WERI-Rb-1 (cell line): ENCODE data around the gene PLA2G6.
A peak's percentile ranks its signal among the peaks of the same experiment; 100 is the strongest.

ENCODE experiments used
- DNase-seq: peaks from one replicate; pipeline ENCODE4 v3.0.0-alpha.2; 2020
- H3K27ac ChIP-seq: fragments of 250-450 bp; sonication (Bioruptor Pico); 2 replicates; pipeline ENCODE4 v1.5.1; 2020; ENCODE audit warnings: mild to moderate bottlenecking, moderate library complexity
- H3K27me3 ChIP-seq: fragments of 250-450 bp; sonication (Bioruptor Pico); 2 replicates; pipeline ENCODE4 v1.5.1; 2021; ENCODE audit warnings: mild to moderate bottlenecking, low read depth, moderate library complexity; ENCODE audit not compliant: insufficient read depth, severe bottlenecking
- H3K36me3 ChIP-seq: fragments of 250-450 bp; sonication (Bioruptor Pico); 2 replicates; pipeline ENCODE4 v1.5.1; 2020; ENCODE audit warnings: mild to moderate bottlenecking, moderate library complexity
- H3K4me3 ChIP-seq: 2 replicates; pipeline ENCODE4 v1.5.1; 2011; ENCODE audit warnings: low read depth, mild to moderate bottlenecking, control low read depth, low read length
- H3K9me3 ChIP-seq: fragments of 250-450 bp; sonication (Bioruptor Pico); 2 replicates; pipeline ENCODE4 v1.5.1; 2021; ENCODE audit warnings: mild to moderate bottlenecking, moderate library complexity; ENCODE audit not compliant: severe bottlenecking
- TF ChIP-seq, protein P1 (sequence below): IDR thresholded peaks from 2 replicates; pipeline ENCODE4 v1.5.1; 2011; ENCODE audit warnings: low read depth, mild to moderate bottlenecking, control low read depth, inconsistent platforms, low read length

PLA2G6 gene

GRCh38 chr22:38074181-38075104 lies 107.2 kb downstream of the PLA2G6 start:
- no peak overlapping the region for H3K27ac ChIP-seq
- peak; percentile 8 for DNase-seq
- no peak overlapping the region for H3K4me3 ChIP-seq
- TF ChIP-seq, protein P1, sequence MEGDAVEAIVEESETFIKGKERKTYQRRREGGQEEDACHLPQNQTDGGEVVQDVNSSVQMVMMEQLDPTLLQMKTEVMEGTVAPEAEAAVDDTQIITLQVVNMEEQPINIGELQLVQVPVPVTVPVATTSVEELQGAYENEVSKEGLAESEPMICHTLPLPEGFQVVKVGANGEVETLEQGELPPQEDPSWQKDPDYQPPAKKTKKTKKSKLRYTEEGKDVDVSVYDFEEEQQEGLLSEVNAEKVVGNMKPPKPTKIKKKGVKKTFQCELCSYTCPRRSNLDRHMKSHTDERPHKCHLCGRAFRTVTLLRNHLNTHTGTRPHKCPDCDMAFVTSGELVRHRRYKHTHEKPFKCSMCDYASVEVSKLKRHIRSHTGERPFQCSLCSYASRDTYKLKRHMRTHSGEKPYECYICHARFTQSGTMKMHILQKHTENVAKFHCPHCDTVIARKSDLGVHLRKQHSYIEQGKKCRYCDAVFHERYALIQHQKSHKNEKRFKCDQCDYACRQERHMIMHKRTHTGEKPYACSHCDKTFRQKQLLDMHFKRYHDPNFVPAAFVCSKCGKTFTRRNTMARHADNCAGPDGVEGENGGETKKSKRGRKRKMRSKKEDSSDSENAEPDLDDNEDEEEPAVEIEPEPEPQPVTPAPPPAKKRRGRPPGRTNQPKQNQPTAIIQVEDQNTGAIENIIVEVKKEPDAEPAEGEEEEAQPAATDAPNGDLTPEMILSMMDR, result no peak
- H3K9me3 ChIP-seq, result no peaks in the 10 kb centered on the region
- no peaks in the 10 kb centered on the region for H3K27me3 ChIP-seq
- peaks cover 27% of the 10 kb centered on the region for H3K36me3 ChIP-seq

GRCh38 chr22:38073150-38074130 lies 108.2 kb downstream of the PLA2G6 start:
- no peaks in the 10 kb centered on the region for H3K9me3 ChIP-seq
- no peak overlapping the region for H3K27ac ChIP-seq
- TF ChIP-seq, protein P1, result no peak
- no peak for DNase-seq
- no peak overlapping the region for H3K4me3 ChIP-seq
- H3K36me3 ChIP-seq, result peaks cover 32% of the 10 kb centered on the region
- no peaks in the 10 kb centered on the region for H3K27me3 ChIP-seq

DNA sequence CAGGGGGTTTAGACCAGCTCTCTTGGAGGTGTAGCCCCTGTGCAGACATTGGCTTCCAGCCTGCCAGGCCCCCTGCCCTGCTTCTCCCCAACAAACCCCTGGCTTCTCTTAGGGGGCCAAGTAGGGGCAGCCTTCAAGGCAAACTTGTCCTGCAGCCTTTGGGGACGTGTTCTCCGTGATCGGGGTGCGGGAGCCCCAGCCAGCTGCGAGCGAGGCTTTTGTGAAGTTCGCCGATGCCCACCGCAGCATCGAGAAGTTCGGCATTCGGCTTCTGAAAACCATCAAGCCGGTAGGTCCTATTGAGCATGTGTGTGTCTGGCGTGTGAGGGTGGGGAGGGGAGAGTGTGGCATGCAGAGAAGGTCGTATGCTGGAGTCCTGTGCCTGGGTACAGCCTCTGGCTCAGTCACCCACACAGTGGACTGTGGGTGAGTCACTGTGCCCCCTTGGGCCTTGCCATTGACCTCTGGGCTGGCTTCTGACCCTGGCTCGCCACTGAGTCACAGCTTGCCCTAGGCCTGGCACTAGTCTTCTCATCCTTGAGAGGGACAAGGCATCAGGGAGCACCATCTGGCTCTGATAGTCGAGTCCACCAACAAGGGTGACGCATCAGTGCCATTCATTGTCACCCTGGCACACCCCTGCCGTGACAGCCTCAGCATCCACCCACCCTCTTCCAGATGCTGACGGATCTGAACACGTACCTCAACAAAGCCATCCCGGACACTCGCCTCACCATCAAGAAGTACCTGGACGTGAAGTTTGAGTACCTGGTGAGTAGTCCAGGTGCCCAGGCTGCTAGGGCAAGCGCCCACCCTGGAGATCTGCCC lies 109.1 kb downstream of the PLA2G6 start:
- Histone ChIP-seq H3K27ac (no peak overlapping the region), H3K9me3 (no peaks in the 10 kb centered on the region), H3K4me3 (no peak overlapping the region), H3K36me3 (peaks cover 35% of the 10 kb centered on the region), H3K27me3 (no peaks in the 10 kb centered on the region)
- TF ChIP-seq, protein P1, result no peak
- no peak for DNase-seq

DNA sequence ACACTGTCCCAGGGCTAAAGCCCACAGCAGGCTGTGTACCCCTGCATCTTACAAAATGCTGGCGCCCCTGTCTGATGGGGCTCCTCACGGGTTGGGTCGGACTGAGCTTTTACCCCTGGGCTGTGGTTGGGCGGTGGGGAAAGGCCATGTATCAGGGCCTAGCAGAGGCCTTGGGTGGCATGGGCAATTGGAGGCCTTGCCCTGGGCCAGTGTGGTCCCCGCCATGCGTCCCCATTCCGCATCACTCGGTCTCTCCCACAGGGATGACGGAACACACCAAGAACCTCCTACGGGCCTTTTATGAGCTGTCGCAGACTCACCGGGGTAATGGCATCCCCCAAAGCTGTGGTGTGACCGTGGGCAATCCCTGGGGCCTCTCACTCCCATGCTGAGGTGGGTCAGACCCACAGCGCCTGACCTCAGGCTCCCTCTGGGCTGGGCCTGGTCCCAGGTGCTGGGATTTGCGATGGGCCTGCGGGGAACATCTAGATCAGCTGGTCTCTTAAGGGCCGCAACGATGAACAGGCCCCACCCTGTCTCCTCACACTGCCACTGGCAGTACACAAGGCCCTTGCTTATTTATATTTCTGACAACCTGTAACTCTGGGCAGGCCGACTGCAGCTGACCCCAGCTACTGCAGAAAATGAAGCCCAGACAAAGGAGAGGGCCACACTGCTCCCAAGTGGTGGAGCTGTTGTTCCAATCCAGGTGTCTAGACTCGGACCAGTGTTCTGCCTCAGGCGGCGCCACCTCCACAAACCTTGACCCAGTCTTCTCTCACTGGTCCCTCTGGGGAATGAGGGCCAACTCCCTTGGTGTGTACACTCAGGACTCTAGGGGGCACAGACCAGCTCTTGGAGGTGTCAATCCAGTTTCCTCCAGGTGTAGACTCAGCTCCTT lies 110.0 kb downstream of the PLA2G6 start:
- peak; percentile 8 for DNase-seq
- H3K27ac ChIP-seq, result peak overlapping the region; percentile 78
- H3K36me3 ChIP-seq, result peaks cover 37% of the 10 kb centered on the region

More for the DNA sequence above, 110.0 kb downstream of the PLA2G6 start:
- H3K27me3 ChIP-seq, result no peaks in the 10 kb centered on the region
- no peak overlapping the region for H3K4me3 ChIP-seq
- no peaks in the 10 kb centered on the region for H3K9me3 ChIP-seq
- TF ChIP-seq, protein P1, result peak; percentile 13; the same call in 1 of the 2 replicates
